GM19099 (cell line): Measurements from ENCODE around the gene DSC3.

Experiments used
- POLR2A ChIP-seq: IDR thresholded peaks from 3 replicates; pipeline ENCODE4 v1.6.1; 2011; ENCODE audit warnings: low read depth; ENCODE audit not compliant: insufficient read length; ENCODE audit errors: extremely low read depth

The DSC3 gene

DNA sequence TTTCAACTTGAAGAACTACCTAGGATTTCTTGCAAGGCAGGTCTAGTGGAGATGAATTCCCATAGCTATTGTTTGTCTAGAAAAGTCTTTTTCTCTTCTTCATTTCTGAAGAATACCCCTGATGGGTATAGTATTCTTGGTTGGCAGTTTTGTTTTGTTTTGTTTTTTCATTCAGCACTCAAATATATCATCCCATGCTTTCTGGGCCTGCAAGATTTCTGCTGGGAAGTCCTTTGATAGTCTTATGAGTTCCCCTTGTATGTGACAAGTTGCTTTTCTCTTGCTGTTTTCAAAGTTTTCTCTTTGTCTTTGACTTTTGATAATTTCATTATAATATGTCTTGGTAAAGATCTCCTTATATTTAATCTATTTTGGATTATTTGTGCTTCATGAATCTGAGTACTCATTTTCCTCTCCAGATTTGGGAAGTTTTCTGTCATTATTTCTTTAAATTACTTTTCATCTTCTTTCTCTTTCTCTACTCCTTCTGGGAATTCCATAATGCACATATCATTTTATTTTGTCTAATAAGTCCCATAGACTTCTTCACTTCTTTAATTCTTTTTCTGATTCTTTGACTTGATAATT lies 101.5 kb downstream of the DSC3 start:
- TF ChIP-seq POLR2A = no peak
